KG1 (cell line): Measurements from ENCODE around the gene GNA12.

Experiments
- DNase-seq: peaks from one replicate; lab custom pipeline; 2025; lab: John Stamatoyannopoulos, UW

The GNA12 gene

GRCh38 chr7:2844153-2845033 is at the start of gene GNA12:
TSS of gene GNA12 (minus strand) at chr7:2844308. CDS start at chr7:2844161, 147 bp downstream.
- DNase-seq: peak; percentile 98

DNA sequence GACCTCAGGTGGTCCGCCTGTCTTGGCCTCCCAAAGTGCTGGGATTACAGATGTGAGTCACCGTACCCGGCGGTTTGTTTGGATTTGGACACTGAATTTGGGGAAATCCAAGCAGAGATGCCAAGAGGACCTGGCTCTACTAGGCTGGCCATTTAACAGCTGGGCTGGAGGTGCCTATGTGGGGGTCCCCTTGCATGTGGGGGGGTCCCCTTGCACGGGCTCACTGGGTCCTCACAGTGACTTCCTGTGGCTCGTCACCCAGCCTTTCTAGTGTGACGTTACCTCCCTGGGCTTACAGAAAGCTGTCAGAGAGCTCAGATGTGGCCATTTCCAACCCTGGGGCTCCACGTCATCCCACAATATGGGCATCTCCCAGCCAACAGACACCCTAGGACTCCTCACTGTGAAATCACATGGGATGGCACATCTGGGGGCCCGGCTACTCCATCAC is 49.3 kb upstream of the GNA12 start:
- no peak for DNase-seq

DNA sequence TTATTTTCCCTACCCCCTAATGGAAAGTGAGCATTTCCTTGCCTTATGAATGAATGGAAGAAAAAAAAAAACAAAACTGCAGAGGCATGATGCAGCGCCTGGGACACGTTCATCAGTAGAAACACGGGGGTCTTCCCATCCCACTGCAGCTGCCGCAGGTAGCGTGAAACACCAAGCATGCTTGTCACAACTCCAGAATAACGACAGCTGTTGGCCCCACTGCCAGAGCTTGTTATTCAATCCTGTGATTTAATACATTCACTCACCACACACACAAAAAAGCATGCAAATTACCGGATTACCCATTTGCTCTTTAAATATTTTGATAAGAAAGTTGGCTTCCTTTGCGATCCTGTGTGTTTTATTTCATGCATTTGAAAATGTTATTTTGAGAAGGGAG is 48.4 kb upstream of the GNA12 start:
- DNase-seq: no peak

DNA sequence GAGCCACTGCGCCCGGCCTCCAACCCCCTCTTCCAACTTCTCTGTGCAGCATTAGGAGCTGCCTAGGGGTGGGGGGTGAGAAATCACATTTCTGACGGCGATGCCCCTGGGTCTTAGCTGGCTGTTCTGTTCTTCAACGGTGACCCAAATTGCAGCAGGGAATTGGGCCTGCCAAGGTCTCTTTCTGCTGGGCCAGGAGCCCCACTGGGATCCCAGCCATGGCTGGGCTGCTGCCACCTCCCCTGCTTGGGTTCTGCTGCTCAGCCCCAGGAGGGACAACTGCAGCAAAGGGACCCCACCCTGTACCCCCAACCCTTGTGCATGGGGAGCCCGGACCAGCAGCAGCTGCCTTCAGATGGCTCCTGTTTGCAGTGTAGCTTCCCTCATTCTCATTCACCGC is 43.7 kb upstream of the GNA12 start:
- no peak for DNase-seq

- DNase-seq: peak; percentile 40
Measured at GRCh38 chr7:2886900-2887299, 42.8 kb upstream of the GNA12 start.

- no peak for DNase-seq
Measured at GRCh38 chr7:2886391-2886790, 42.3 kb upstream of the GNA12 start.

DNA sequence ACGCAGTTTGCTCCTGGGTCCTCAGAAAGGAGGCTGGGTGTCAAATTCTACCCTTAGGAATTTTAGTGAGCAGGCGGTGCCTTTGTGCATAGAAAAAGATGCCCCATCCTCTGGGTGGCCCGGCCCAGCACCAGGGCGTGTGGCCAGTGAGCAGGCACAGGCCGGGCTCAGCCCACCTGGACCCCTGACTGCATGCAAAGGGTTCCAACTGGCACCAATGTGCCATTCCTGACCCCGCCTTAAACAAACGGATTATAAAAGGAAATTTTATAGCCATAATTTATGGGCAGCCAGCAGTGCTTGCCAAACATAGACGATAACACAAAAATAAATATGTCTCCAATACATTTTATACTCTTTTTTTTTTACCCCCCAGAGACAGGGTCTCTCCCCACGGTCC is 40.1 kb upstream of the GNA12 start:
- no peak for DNase-seq

DNA sequence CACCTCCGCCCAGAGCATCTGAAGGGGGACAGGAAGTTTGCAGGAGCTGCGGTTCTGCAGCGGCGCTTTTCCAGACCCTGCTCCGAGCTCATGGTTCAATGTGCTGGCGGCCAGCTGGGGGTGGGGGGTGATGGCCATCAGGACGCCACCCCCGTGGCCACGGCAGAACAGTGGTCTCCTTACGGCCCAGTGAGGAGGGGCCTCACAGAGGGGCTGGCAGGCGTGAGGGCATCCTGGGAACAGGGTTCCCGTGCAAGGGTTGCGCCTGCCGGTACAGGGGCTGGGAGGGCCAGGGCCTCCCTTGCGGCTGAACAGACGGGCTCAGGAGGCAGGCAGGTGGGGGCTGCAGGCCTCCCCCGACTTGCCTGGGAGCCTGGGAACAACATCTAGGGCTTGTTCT is 39.0 kb upstream of the GNA12 start:
- no peak for DNase-seq

GRCh38 chr7:2882111-2882510 is 38.0 kb upstream of the GNA12 start:
- no peak for DNase-seq

DNA sequence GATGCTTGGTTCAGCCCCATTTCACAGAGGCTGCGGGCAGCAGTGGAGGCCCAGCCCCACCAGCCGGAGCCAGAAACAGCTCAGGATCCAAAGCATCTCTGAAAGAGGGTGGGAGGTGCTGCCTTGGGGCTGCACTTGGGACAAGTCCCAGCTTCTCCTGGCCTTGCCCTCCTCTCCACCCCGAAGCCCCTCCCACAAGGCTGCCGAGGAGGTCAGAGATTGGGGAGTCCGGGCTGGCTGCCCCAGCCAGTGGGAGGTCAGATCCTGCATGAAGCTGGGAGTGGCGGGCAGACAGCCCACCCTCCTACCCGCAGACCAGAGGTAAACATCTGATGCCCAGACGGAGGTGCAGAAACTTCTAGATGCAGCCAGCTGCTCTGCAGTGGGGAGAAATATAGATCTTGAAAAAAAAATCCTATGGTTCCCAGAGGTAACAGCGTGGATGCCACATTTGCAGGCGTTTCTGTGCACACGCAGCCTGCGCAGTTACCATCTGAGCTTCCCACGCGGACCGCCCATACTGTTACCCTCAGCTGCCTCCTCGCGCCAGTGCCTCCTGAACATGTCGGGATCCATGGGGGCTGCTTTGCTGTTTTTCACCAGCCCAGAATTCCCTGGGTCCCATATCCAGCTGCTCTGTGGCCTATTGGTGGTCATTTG is 36.9 kb upstream of the GNA12 start:
- no peak for DNase-seq

- no peak for DNase-seq
Measured at GRCh38 chr7:2880051-2880450, 35.9 kb upstream of the GNA12 start.

DNA sequence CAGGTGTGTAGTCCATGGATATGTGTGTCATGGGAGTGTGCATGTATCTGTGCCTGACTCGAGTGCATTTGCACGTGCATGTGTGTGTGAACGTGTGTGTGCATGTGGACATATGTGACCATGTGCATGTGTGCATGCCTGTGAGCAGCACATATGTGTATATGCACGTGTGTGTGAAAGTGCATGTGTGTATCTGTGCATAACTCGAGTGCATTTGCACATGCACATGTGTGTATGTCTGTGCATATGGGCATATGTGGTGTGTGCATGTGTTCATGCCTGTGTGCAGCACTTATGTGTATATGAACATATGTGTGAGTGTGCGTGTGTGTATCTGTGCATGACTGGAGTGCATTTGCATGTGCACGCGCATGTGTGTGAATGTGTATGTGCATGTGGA is 35.2 kb upstream of the GNA12 start:
- no peak for DNase-seq

DNA sequence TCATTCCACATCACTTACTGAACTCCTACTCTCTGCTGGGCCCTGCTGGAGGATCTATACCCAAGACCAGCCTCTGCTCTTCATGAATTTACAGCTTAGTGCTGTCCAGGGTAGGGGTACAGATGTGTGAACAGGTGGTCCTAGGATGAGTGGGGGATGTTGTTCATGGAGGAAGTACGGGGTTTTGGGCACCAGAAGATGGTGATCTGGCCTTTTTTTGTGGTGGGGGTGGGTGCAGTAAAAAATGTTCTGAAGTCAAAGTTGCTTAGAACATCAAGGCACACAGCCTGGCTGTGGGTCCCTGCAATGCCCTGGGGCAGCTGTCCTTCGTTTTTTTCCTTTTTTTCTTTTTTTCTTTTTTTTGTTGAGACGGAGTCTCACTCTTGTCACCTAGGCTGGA is 34.2 kb upstream of the GNA12 start:
- no peak for DNase-seq

DNA sequence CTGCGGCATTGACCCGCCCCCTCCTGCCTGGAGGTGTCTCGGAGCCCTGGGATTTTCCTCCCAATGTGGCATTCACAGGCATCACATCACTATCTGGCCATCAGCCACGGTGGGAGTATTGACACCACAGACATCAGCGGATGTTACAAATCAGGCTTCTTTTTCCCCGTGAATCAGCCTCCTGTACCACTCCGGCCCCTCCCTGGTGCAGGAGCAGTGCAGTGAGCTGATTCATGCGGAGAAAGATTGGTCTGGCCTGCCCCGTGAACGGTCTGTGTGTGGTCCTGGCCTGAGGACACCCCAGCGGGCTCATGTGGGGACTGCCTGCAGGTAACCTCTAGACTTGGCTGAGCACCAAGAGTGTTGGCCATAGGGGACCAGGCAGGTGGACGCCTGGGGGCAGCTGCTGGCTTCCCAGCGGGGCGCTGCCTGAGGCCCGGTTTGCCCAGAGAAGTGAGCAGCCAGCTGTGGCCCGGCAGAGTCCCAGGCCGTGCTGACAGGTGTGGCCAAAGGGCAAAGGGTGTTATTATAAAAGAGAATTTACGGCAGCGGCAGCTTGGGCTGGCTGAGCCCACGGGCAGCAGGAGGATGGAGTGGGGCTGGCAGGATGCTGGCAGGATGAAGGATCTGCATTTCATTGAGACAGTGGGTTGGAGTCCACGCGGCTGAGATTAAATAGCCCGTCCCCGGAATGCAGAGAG is 32.1 kb upstream of the GNA12 start:
- DNase-seq: no peak

DNA sequence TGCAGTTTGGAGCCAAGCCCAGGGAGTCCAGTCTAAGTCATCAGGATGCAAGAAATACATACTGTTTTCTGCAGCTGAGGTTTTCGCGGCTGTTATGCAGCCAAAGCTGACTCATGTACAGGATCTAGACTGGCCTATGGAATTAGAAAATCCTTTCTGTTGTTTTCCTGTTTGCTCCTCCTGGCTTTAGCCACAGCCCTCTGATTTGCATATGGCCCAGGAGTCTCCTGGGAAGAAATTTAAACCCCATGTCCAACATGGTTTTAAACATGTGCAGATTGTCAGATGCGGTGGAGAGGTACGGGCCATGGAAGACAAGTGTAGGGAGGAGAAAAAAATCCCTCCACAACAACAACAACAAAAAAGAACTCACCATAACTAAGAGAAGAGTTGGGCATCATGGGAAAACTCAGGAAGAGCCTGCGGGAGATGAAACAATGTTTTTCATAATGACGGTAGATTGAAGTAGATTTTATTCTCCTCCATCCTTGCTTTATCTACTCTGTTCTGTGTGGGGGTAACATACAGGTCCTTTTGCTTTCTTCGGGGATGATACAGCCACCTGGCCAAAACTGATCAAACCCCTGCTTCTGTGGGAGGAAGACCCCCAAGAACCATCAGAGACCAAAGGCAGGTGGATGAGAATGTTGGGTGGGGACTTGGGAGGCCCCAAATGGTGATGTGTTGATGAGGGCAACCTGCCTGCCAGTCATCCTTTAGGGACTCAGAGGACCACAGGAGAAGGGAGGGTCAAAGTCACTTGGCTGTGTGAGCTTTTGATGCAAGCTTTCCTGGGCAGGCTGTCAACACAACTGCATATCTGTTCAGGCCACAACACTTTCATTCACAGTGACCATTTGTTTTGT is 29.8 kb upstream of the GNA12 start:
- DNase-seq: no peak

GRCh38 chr7:2873146-2873545 is 29.0 kb upstream of the GNA12 start:
- no peak for DNase-seq

- DNase-seq: no peak
Measured at GRCh38 chr7:2872296-2872874, 28.3 kb upstream of the GNA12 start.

- no peak for DNase-seq
Measured at GRCh38 chr7:2870471-2870931, 26.4 kb upstream of the GNA12 start.

GRCh38 chr7:2869981-2870380 is 25.9 kb upstream of the GNA12 start:
- no peak for DNase-seq

- no peak for DNase-seq
Measured at GRCh38 chr7:2866601-2867000, 22.5 kb upstream of the GNA12 start.

DNA sequence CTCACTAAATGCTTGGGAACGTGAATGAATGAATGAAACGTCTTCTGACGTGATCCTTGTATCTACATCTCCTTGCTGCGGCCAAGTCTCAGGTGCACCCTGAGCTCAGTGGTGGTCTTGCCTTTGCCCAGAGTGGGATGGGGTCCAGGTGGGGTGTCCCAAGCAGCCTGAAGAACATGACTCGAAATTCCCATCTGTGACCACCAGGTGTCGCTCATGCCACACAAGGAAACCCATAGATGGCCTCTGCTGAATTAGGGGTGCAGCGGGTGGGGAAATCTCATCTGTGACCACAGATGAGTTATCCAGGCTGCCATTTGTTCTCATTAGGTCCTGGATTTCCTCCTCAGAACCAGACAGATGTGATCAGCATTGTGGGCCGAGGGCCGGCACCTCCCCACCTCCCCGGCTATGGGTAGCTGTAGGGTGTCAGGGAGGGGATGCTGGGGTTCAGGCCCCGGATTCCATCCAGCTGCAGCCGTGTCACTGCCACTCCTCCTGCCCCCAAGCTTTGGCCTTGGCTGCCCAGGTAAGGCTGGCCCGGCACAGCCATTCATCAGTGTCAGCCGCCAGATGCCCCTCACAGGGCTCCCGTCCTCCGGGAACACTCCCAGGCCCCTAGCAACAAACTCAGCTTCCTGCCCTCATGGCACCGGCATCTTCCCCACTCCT is 21.0 kb upstream of the GNA12 start:
- no peak for DNase-seq
